HG02870 (cell line): ENCODE data around the gene CD248.

Experiments
- ATAC-seq: cut with Tn5 transposase; IDR thresholded peaks from one replicate; pipeline ENCODE4 v1.9.1; 2021; ENCODE audit warnings: mild to moderate bottlenecking, moderate library complexity; ENCODE audit not compliant: unreplicated experiment

CD248 gene

DNA sequence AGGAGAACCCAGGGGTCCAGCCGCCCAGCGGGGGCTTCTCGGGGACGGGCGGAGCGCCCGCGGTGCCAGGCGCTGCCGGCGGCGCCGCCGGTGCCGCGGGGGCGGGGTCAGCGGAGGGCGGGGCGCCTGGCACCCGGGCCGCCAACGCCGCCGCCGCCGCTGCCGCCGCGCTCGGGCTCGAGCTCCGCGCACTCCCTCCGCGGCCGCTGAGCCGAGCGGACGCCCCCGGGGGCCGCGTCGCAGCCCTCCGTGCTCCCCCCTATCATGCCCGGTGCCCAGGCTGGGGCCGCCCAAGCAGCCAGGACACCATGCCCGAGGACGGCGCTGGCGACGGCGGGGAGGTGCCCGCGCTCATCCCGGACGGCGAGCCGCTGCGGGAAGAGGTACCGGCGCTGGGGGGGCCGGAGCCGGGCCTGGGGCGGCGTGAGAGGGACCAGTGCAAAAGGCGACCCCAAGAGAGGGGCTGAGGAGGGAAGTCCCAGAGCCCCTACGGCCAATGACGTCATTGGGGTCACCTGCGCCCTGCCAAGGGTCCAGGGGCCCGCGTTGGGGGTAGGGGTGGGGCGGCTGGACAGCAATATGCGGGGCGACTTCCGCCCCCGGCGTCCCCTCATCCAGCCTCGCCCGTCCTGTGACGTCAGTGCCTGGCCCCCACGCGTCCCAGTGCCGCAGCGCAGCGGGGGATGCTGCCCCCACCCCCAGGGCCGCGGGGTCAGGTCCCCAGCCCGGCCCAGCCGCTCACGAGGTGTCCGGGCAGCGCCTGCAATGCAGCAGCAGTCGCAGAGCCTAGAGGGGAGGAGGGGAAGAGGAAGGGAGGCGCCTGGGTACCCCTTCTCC lies 24.9 kb downstream of the CD248 start, which contains the start of gene TMEM151A:
Gene TMEM151A, plus strand, starts transcription at position 189 of the 837 bp plus-strand sequence. Its CDS starts 120 bp downstream, at position 309.
- no peak for ATAC-seq

DNA sequence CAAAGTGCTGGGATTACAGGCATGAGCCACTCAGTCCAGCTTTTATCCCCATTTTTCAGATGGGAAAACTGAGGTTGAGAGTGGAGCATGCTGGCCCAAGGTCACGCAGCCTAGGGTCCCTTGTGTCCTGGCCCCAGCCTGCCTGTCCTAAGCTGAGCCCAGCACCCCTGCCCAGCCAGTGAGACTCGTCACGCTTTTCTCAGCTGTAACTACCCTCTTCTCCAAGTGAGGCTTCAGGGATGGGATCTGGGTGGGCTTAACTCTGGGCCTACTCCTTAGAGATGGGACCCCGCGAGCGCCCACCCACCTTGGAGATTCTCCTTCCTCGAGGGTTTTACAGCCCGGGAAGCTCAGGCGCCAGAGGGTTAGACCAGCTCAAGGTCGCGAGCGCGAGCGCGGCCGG lies 25.5 kb downstream of the CD248 start:
- ATAC-seq, result no peak

DNA sequence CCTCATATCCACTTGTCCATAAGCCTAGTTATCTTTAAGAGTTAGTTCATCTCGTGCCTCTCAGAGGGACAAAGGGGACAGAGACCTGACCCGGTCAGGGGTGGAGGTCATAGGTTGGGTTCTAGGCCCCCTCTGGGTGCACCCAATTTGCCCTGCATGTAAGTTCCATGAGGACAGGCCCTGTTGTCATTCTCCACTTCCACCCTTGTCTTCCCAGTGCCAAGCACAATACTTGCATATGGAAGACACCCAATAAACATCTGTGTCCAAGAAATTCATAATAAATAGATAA lies 26.6 kb downstream of the CD248 start:
- no peak for ATAC-seq

DNA sequence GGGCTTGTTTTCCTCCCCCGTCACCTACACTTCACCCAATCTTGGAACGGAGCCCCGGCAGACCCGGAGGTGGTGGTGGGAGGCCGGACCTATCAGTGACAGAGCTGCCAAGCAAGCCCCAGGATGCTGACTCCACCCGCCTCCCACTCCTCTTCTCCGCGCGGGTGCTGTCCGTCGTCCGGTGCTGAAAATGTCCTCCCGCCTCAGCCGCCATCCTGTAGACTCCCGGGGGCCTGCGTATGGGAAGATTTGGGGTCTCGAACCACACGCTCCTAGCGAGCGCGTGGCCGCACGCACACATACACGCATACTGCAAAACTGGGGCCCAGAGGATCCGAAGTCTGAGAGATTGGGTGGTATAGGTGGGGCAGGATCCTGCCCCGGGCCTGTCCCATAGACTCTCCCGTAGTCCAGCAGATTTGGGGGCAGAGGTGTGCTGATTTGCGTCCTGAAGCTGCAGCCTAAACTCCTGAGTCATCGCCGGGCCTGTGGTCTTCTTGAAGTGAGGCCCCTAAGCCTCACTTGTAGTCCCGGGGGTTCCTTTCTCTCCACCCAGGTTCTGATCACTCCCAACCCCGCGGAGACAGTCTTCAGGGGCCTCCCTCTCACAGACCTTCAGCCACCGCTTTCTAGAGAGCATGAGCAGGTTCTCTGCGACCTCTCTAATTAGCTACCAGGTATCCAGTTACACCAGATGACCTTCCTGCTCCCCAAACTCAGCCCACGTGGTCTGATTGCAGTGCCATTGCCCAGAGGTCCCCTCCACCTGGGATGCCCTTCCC lies 27.1 kb downstream of the CD248 start:
- peak; percentile 39 for ATAC-seq

DNA sequence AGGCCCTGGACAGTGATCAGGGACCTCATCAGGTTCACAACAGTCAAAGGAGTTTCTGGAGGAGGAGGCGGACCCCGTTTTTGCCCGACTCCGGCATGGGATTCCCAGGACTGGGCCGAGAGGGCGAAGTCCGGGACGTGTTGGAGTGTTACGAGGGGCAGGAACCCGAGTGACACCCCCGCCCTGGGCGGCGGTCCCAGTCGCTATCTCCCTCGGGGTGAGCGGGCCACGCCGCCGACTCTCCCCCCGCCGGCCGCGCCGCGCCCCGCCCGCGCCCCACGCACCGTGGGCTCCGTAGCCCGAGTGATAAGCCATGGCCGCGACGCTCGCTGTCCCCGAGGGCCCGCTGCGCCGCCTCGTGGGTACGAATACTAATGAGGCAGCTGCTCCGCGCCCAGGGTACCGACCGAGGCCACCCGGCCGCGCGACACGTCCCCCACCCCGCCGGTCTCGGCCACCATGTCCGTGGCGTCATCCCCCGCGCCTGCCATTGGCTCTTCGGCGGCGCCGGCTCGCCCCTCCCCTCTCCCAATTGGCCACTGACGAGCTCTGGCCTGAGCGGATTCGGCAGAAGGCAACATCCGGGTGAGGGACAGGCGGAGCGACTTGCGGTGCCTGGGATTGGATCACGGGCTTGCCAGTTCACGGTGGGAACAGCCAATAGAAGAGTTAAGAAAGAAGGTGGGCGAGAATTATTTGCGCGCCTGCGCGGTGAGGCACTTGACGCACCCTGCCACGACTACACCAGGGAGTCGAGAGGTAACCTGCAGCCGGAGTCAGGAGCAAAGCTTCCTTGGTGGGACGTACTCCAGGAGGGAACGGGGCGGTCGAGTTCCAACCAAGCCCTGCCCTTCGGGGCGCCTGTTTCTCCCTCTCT lies 27.9 kb downstream of the CD248 start, which contains the start of gene YIF1A:
Gene YIF1A, minus strand, starts transcription at position 473 of the 877 bp plus-strand sequence. Its CDS starts 158 bp downstream, at position 315.
- ATAC-seq, result peak; percentile 95

DNA sequence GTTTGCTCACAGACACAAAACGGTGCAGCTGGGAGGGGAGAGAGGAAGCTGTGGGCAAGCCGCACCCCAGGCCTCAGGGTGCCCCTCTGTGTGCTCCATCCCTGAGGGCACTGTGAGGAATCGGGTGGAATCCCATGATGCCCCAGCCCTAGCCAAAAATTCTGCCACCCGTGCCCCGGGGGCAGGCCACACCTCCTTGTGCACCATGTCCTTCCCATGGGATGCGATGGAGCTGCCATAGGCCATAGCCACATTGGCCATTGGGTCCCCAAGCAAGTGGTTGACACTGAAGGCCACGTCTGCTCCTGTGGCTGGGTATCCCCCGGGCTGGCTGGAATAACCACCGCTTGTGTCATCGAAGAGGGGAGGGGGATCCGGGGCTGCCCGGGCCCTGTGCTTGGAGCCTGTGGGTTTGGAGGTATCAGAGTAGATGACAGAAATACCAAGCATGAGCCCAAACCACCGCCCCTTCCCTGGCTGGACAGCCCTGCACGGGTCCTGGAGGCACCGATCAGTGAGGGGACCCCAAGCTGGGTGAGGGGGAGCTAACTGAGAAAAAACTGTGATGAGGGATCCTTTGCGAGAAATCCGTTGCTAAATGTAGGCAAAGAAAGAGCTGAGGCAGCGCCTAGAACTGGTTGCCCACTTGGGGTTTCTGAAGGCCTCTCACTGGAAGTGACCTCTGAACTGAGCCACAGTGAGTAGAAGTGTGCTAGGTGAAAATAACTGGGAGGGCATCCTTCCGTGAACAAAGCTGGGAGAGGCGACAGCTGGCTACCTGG lies 28.8 kb downstream of the CD248 start:
- no peak for ATAC-seq

DNA sequence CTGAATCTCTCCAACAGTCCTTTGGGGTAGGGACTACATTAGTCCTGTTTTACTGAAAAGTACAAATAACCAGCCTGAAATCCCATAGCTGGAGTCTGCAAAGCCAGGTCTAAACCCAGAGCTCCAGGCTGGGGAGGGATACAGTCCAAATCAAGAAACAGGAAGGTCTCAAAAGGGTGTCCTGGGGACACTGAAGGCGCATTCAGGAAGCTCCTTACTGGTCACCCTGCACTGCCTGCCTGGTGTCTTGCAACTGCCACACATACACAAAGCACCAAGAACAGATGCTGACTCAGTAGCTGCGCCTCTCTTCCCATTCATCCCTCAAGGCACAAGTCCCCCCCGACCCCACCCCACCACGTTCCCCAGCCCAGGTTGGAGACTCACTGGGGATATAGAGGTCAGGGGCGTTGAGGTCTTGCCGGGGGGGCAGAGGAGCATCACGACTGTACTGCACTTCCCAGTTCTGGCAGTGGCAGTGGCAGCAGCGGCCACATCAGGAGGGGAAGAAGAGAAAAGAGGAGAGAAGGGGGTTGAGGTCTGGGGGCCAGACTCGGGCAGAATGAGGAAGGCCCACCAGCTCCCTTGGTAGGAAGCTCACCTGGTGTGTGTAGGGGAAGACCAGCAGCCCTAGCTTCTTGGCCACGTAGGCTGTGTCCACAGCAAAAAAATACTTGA lies 29.5 kb downstream of the CD248 start:
- no peak for ATAC-seq

DNA sequence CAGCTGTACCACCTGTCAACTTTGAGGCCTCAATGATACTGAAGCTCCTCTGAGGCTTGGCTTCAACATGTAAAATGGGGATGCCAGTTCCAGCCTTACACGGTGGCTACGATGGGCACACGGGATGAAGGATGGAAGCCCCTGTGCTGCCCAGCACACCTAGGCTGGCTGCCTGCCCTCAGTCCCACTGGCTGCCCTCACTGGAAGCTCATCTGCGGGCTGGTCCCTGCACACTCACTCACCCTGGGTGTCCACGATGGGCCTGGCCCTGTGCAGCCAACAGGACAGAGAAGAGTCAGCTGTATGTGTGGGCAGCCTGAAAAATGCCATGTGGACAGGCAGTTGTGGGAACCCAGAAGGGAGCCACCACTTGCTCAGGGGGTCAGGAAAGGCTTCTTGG lies 30.1 kb downstream of the CD248 start:
- no peak for ATAC-seq

DNA sequence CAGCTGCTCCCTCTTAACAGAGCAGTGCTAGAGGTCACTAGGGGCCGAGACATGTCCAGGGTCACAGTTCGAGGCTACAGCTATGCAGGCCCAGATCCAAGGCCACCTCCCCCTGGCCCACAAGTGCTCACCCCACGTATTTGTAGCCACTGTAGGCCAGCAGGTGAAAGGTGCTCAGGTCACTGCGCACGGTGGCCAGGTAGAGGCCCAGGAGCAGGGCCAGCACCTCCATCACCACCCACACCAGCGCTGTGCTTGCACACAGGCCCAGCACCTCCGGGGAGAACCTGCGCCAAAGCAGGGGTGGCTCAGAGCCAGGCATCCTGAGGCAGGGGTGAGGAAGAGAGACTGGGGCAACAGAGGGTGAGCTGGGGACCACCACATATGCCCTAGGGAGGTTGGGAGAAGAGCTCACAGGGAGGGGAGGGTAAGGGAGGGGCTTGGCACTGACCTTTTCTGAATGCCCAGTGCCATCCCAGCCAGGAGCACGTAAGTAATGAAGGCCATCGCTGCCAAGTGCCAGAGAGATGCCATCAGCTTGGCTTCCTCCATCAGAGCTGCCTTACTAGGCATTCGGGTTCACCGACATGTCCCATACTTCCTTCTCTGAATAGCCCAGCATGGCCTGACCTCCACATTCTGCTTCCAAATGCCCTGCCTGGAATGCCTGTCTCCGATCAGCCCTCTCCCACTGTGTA lies 31.4 kb downstream of the CD248 start:
- ATAC-seq, result no peak

DNA sequence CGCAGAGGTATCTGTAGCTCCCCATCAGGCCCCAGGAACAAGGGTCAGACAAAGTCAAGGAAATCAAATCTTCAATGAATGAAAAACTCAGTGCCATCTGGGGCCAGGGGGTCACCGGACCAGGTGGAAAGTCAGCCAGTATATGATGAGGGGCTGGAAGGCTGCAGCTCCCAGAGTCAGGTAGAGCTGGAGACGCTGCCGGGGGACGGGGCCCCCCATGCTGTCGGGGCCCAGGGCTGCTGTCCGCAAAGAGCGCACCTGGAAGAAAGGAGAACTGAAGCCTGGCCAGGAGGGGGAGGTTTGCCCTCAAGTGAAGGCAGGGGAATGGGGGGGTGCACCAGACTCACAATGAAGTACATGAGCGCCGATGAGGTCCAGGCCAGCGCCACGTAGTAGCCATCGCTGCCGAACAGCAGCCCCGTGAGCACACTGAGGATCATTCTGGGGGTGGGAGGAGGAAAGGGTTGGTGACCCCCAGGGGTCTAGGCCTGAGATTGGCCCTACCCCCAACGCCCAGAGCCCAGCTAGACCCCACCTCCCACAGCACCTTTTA lies 32.2 kb downstream of the CD248 start:
- no peak for ATAC-seq

DNA sequence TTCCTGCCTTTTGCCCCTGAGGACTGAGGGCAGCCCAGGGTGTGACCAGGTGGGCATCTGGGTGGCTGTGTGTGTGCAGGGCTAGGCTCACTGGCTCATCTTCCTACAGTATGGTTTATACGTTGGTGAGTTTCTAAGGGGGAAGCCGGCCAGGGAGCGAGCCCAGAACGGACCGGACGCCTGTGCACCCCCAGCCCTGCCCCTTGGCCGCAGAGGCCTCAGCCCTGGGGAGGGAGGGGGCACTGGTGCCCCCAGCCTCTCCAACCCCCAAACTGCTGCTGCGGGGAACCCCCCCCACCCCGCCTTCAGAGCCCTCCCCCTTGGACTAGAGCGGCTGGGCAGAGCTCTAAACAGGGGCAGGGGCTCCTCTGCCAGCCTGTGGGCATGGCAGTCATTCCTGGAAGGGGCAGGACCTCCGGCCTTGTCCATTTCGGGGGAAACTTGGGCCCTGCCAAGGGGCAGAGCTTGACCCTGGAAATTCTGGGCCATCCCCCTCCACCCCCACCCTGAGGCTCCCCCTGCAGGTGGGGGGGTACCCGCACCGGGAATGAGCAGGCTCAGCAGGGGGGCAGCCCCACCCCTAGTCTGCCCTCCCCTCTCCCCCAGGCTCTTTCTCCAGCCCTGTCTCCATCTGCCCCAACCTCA lies 33.3 kb downstream of the CD248 start:
- ATAC-seq, result no peak

DNA sequence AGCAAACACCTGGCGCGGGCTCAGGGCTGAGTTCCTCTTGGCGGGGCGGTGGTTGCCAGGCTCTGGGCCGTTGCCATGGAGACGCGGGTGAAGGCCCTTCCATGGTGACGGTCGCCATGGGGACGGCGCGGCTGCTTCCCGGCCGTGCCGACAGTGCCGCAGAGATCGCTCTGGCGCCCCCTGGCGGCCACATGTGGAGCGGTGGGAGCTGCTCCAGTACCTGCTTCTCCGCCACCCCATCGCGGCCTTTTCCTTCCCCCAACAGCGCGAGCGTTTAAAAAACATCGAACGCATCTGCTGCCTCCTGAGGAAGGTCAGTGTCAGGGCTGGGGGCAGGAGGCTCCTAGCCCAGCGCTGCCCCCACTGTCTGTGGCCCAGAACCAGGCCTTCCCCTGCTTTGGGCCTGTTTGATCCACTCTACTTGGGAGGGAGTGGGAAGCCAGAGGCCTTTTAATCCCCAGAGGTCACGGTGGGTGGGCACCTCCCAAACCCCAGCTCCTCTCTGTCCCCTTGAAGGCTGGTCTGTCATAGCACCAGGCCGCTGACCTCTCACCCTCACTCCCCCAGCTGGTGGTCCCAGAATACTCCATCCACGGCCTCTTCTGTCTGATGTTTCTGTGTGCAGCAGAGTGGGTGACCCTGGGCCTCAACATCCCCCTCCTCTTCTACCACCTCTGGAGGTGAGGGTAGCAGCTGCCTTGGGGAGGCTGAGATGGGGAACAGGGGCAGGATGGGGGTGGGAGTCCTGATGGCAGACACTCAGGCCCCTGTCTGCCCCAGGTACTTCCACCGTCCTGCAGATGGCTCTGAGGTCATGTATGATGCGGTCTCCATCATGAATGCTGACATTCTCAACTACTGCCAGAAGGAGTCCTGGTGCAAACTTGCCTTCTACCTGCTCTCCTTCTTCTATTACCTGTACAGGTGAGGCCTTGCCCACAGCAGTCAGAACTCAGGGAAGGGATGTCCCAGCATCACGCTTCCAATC lies 34.1 kb downstream of the CD248 start:
- peak; percentile 78 for ATAC-seq

DNA sequence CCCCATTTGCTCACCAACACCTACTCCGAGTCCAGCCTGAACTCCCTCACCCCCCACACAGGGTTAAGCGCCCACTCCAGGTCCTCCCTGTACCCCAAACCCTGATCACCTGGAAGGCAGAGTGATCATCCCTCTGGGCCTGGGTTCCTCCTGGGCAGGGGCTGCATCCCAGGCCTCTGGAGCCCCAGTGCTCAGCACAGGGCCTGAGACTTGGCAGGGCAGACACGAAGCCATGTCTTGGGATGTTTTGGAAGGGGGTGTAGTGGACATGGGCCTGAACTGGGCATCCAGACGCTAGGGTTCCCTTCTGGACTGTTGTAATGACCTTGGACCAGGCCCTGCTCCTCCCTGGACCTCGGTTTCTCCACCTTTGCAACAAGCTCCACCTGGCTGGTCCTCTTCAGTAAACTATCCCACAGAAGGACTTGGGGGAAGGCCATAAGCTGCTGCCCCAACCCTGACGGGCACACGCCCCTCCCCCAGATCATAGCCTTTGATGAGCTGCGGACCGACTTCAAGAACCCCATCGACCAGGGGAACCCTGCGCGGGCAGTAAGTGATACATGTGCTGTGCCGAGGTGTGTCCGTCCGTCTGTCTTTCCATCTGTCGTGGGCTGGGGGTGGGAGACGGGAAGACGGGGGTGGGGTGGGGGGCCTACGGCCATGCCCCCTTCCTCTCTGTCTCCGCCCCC lies 34.9 kb downstream of the CD248 start:
- no peak for ATAC-seq

DNA sequence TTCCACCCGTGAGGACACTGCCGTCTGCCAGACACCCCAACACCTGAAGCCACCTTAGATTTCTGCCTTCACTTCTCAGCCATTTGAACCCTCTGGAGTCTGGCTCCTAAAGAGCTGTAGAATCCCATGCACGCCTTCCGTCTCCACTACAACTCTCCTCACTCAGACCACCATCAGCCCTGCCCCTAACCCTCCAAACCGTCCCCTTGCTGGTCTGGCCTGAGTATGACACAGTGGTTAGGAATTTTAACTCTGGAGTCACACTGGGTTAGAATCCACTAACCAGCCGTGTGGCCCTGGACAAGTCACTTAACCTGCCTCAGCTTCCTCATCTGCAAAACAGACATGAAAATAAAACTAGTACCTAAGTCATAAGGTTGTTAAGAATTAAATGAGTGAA lies 35.8 kb downstream of the CD248 start:
- ATAC-seq, result no peak

DNA sequence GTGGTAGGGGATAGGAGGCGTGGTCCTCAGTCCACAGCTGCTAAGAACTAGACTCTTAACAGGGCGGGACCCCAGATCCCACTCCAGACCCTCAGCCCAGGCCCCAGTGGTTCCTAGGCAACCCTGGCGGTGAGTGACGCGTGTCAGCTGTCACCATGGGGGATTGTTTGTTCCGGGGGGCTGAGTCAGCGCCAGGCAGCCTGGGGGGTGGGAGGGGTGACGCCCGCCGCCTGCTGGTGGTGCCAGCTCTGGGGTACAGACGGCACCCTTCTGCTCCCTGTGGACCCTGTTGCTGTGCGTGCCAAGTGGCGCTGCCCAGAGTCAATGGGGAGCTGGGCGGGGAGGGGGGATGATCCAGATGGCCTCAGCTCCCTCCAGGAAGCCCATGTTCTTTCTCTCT lies 36.4 kb downstream of the CD248 start:
- ATAC-seq, result no peak

DNA sequence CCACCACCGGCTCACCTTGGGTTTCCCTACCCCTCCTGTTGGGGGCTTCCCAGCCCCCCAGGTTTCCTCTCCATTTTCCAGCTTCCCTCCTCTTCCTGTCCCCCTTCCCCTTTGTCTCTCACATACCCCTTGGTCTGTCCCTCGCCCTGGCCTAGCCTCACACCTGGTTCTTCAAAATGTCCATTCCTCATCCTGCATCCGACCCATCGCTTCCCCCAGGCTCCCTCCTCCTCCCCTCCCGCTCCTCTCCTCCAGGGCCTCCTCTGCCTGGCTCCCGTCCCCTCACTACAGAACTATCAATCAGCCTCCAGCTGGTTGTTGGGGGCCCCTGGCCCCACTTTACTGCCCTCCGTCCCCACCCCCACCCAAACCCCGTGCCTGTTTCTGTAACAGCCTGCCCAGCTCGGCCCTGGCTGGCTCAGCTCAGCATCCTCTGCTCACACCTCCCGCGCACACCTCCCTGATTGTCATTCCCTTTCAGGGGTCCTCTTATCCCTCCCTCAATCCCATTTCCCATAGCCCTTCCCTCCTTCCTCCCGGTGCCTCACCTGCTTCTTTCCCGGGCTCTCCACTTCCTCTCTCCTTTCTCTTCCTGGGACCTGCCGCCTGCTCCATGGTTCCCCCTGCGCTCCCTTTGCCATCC lies 37.6 kb downstream of the CD248 start:
- ATAC-seq, result no peak
